GM18858 (cell line): ENCODE data around the gene H2AZ2.
"Not testable (repeated sequence)": the region's sequence is repeated elsewhere in the genome, so short reads cannot be mapped to it uniquely, and the experiment has no call there.

Experiments used
- ATAC-seq: cut with Tn5 transposase; IDR thresholded peaks from one replicate; pipeline ENCODE4 v1.9.1; 2021; ENCODE audit not compliant: unreplicated experiment

H2AZ2 gene

DNA sequence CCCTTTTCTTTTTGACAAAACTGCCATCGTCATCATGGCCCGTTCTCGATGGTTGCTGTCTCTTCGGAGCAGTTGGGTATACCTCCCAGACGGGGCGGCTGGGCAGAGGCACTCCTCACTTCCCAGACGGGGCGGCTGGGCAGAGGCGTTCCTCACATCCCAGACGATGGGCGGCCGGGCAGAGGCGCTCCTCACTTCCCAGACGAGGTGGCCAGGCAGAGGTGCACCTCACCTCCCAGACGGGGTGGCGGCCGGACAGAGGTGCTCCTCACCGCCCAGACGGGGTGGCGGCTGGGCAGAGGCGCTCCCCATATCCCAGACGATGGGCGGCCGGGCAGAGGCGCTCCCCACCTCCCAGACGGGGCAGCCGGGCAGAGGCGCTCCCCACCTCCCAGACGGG is 22.9 kb upstream of the H2AZ2 start:
- not testable (repeated sequence) for ATAC-seq

DNA sequence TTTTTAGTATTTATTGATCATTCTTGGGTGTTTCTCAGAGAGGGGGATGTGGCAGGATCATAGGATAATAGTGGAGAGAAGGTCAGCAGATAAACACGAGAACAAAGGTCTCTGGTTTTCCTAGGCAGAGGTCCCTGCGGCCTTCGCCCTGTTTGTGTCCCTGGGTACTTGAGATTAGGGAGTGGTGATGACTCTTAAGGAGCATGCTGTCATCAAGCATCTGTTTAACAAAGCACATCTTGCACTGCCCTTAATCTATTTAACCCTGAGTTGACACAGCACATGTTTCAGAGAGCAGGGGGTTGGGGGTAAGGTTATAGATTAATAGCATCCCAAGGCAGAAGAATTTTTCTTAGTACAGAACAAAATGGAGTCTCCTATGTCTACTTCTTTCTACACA is 22.4 kb upstream of the H2AZ2 start:
- not testable (repeated sequence) for ATAC-seq

DNA sequence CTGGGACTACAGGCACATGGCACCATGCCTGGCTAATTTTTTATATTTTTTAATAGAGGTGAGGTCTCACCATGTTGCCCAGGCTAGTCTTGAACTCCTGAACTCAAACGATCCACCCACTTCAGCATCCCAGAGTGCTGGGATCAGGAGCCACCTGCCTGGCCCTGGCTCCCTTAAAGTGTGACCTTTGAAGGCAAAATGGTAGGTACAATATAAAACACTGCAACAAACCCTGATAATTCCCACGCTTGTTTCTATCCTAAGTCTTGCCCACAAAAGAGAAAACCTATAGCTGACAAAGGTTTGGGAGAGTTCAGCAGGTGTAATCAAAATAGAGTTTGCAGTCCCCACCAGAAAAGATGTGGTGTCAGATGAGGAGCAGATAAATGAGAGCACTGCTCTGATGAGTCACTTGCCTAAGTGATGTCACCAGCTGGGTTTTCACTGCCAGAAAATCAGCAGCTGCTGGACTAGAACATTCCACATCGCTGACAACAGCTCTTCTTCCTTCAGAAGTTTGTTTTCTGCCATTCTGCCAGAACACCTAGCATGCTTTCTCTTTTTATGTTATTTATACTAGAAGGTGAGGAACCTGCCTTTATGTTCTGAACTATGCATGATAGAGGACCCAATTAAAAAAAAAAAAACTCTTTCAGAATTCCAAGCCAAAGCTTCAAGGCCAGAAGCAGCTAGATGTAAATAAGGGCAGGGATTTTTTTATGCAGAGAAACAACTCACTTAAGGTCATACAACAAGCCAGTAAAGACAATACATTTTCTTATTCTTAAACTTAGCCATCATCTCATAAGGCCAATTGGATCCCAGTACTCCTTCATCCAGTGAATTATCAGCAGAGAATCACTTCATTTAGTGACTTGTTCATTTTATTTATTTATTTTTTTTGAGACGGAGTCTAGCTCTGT is 19.4 kb upstream of the H2AZ2 start:
- ATAC-seq: no peak

DNA sequence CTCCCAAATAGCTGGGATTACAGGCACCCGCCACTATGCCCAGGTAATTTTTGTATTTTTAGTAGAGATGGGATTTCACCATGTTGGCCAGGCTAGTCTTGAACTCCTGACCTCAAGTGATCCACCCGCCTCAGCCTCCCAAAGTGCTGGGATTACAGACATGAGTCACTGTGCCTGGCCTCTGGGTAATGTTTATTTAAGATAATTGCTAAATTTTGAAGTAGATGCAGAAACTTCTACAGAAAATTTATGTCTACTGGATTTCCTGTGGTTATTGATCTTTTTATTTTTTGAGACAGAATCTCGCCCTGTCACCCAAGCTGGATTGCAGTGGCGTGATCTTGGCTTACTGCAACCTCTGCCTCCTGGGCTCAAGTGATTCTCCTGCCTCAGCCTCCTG is 14.1 kb upstream of the H2AZ2 start:
- not testable (repeated sequence) for ATAC-seq

DNA sequence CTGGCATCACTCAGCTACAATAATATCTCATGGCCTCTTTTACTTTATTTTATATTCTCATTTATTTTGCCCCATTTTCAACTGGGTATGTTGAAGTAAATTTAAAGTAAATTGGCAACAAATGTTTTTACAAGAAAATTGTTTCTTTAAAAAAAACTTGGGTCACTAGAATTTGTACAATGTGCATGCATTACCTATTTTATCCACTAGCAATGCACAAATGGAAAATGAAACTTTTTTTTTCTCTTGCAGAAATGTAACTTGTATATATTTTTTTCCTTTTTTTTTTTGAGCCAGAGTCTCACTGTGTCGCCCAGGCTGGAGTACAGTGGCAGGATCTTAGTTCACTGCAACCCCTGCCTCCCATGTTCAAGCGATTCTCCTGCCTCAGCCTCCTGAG is 10.3 kb upstream of the H2AZ2 start:
- no peak for ATAC-seq

DNA sequence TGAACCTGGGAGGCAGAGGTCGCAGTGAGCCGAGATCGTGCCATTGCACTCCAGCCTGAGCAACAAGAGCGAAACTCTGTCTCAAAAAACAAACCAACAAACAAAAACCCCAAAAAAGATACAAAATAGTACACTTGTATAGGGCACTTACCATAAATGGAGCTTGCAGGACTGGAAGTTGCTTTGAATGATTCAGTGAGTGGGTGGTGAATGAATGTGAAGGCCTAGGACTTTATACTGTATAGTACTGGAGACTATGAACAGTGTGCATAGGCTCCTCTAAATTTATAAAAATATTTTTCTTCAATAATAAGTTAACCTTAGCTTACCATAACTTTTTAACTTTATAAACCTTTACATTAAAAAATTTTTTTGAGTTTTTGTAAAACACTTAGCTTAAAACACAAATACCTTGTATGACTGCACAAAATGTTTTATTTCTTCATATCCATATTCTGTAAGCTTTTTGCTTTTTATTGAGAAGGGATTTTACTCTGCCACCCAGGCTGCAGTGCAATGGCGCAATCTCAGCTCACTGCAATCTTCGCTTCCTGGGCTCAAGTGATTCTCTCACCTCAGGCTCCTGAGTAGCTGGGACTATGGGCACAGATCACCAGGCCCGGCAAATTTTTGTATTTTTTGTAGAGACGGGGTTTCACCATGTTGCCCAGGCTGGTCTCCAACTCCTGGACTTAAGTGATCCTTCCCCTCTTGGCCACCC is 6.9 kb upstream of the H2AZ2 start:
- no peak for ATAC-seq

DNA sequence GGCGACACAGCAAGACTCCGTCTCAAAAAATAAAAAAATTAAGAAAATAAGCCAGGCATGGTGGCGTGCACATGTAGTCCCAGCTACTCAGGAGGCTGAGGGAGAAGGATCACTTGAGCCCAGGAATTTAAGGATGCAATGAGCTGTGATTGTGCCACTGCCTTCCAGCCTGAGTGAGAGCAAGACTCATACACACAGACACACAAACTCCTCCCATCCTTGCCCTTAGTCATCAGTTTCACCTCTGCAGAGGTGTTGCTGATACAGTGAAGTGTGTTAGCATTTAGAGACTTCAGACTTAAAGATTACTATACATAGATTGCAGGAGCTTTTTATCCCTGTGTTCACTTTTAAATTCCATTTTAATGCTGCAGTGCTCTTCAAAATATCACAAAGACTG is 5.5 kb upstream of the H2AZ2 start:
- ATAC-seq: no peak

DNA sequence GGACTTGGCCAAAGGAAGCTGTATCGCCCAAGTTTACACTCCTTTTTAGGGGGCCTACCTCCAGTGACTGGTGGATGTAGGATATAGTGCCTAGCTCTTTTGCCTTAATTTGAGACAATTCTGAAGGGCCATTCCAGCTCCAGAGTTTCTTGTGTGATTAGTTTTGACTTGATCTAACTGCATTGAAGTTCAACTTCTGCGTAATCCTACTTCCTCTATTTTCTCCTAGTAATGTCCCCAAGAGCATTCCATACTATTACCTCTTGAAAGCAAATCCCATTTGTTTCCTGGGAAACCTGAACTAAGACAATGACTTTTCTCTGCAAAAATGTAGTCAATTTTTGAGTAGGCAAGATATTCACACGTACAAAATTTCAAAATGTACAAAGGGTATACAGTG is 4.7 kb upstream of the H2AZ2 start:
- no peak for ATAC-seq

DNA sequence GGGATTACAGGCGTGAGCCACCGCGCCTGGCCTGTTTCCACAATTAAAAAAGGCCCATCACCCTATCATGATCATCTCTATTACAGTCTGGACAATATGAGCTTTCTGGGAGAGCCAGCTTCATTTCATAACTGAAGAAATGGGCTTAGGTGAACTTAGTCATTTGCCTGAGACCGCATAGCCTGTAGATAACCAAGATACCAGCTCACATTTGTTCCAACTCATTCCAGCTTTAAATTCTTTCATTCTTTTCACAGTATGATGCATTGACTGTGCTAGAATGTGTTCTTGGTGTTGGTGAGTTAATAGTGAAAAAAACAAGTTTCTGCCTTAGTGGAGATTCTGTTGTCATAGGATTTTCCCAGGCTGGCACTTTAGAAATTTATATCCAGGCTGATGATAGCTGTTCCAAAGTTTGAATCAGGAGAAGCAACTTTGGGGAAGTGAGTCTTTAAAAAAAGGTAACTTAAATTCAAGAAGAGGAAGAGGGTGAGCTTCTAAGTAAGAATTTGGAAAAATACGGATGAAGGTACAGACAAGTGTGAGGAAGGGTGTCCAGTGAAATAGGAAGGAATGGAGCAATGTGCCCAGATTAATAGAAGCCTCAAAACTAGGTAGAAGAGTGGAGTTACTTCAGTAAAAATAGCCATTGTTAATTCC is 2.1 kb upstream of the H2AZ2 start:
- ATAC-seq: no peak

DNA sequence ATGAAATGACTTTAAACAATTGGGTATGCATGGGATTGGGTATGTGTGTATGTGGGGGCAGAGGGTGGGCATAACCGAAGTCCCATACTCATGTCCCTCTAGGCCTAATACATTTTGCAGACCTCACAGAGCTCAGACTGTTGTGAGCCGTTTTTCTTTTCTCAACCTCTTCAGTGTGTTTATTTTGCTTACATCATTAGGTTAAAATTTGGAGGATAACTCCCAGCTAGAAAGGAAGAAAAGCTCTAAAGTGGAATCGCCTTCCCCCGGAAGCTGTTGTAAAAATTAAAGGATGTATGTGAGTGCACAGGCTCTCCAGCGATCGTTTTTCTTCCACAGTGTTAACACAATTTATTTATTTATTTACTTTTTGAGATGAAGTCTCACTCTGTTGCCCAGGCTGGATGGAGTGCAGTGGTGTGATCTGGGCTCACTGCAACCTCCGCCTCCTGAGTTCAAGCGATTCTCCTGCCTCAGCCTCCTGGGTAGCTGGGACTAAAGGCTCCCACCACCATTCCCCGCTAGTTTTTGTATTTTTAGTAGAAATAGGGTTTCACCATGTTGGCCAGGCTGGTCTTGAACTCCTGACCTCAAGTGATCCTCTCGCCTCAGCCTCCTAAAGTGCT is 1.5 kb upstream of the H2AZ2 start:
- no peak for ATAC-seq

DNA sequence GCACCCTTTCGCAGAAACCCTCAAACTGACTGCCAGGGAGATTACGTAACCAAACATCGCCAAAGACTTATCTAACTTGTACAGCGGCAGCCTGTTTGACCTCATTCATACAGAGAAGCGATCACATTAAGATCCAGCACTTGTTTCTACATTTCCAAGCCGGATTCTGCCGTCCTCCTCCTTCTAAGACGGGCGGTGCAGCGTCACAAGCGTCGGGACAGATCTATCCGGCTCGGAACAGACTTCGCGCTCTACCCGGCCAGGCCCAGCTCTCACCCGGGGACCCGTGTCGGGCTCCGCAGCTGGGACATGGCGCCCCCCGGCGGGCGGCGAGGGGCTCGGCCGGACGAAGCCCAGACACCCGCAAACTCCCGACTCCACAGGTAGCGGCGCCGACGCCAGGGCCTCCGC is 373 bp downstream of the H2AZ2 start:
- peak; percentile 42 for ATAC-seq

DNA sequence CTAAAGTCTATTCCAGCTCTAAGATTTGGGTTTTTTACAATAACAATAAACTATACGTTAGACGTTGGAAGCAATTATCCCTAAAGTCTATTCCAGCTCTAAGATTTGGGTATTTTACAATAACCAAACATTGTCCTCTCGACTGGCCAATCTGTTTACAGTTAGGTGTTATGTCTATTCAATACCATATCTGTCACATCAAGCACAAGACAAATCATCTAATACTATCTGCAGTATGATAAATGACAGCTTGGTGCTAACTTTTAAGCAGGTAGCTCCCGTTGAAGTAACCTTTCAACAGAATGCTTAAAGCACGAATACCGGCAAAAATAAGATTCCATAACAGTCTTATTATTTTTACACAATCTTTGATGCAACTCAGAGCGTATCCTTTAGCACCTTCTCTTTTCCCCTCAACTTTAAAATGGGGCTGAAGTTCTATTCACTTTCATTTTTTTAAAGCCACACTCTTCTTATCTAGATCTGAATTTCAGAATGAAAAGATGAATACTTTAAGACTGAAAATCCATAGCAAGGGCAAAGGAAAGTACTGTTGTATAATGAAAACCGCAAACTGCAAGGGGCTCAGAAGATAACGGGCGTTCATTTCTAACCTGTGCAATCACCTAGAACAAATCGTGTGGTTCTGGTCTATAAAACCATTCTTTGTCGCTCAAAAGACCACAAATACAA is 925 bp downstream of the H2AZ2 start:
- no peak for ATAC-seq

DNA sequence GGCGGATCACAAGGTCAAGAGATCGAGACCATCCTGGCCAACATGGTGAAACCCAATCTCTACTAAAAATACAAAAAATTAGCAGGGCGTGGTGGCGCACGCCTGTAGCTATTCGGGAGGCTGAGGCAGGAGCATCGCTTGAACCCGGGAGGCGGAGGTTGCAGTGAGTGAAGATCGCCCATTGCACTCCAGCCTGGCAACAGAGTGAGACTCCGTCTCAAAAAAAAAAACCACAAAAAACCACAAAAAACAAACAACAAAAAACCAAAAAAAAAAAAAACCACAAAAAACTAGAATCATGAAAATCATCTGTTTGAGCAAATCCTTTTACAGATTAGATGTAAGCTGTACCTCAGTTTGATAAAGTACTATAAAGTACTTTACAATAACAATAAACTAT is 1.5 kb downstream of the H2AZ2 start:
- not testable (repeated sequence) for ATAC-seq

DNA sequence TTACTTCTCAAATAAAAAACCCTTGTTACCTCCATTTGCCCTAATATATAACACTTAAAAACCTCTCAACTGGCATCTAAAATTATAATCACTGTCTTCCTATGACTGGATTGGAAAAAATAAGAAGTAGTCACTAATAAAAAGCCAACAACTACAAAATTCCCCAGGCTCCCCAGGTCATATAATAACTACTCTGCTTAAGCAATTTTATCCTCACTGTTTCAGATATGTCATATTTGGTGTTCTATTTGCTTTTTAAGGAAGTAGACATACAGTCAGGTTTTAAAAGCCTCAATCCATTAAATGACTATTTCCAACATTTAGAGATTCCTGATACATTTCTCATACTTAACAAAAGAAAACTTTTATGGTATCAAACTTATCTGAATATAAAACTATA is 2.4 kb downstream of the H2AZ2 start:
- ATAC-seq: no peak

DNA sequence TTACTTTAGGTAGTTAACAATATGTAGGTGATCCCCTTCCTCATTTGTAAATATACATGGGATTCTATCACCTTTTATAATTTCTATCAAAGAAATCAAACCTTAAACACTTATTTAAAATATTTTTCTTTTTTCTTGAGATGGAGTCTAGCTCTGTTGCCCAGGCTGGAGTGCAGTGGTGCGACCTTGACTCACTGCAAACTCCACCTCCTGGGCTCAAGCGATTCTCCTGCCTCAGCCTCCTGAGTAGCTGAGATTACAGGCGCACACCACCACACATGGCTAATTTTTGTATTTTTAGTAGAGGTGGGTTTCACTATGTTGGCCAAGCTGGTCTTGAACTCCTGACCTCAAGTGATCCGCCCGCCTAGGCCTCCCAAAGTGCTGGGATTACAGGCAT is 4.4 kb downstream of the H2AZ2 start:
- not testable (repeated sequence) for ATAC-seq

DNA sequence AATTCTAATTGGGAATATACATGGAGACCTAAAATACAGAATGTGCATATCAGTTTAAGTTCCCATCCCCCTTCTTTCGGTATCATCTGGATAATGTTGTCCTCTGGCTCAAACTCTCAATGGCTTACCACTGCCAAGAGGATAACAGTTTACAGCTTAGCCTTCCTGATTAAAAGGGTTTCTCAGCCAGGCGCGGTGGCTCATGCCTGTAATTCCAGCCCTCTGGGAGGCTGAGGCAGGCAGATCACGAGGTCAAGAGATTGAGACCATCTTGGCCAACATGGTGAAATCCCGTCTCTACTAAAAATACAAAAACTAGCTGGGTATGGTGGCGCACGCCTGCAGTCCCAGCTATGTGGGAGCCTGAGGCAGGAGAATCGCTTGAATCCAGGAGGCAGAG is 5.2 kb downstream of the H2AZ2 start:
- ATAC-seq: not testable (repeated sequence)

DNA sequence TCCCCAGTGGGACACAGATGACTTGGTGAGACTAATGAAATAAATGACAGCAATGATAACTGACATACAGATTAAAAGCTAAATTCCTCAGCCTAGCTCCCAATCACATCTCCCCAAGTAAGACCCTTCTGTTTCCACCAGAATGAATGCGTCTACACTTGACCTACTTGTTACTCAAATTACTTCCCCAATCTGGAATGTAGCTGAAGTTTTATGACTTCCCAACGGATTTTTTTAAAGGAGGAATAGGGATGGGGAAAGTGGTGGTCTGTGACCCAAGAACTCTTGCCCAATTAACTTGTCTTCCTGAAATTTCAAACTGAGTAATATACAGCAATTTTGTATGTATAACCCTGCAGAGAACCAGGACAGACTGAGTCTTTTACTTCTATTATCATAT is 9.1 kb downstream of the H2AZ2 start:
- ATAC-seq: no peak

DNA sequence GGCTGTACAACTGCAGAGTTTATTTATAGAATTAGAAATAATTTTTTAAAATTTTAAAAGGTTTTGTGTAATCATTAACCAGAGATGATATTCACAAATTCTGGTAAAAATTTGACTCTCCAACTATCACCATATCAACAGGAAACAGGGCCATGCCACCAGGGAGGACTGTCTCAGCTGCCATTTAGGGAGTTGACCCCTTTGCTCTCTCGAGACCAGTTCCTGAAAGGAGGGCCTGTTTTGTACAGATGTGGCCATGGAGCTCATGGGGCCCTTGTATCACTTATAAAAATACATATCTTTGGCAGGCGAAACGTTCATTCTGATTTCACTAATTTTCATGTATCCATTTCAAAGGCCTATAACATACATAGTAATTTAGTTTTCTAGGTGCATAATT is 20.3 kb downstream of the H2AZ2 start:
- no peak for ATAC-seq

DNA sequence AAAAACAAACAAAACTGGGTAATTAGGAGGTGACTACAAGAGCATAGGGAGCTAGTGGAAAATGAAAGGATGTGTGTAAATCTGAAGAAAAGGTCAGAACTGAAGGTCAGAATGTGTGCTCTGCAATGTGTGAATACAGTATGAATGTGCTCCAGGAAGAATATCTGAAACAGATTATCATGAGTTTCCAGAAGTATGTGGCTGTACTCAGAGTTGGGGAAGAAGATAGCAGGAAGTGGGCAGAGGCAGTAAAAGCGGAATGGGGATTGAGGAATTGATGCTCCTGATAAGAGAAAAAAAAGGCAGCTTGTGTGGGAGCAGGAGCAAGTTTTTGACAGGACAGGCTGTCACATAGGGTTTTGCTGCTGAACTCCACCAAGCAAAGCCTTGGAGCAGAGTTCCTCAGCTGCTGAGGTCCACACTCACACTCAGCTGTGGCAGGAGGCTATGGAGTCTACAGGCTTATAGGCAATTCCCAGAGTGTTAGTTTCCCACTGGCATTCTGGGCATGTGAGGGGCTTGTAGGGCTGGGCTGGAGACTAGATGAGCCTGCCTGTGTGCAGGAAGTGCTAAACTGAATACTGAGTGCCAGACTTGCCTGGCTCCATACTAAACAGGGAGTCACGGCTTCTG is 22.9 kb downstream of the H2AZ2 start:
- no peak for ATAC-seq

DNA sequence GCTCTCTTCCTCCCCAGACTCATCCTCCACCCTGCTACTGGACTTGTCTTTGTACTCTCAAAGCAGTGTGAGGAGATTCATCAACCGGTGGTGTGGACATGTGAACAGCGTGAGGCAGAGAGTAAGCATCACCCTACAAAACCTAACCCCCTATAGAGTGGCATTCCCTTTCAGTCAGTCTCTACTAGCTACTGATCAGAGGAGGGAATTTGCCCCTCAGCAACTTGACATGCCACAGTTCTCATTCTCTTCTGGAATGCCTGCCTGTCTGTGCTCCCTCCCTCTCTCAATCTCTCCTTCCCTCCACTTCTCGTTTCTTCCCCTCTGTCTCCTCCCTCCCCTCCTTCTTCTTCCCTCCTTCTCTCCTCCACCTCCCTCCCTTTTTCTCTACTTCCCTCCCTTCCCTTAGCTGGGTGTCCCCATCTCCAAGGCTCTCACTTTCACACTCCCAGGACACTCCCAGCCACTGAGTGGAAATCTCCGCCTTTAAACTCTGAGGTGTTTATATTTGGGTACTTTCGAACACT is 24.6 kb downstream of the H2AZ2 start:
- no peak for ATAC-seq
